ENCODE results near the gene HMCN2.

Gene HMCN2

GRCh38 chr9:130438382-130438981 lies 172.9 kb downstream of the HMCN2 start:
- DNase-seq, result no peak

DNA sequence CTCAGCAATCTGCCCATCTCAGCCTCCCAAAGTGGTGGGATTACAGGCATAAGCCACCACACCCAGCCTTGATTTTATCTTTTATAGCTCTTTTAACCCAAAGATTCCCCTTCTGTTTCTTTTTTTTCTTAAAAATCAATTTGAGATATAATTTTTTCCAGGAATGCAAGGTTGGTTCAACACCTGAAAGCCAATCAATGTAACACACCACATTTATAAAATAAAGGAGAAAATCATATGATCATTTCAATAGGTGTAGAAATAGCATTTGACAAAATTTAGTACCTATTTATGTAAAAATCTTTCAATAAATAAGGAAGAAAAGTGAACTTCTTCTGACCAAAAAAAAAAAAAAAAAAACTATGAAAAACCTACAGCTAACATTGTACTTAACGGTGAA lies 175.5 kb downstream of the HMCN2 start:
- DNase-seq, result no peak

GRCh38 chr9:130442746-130443455 lies 177.3 kb downstream of the HMCN2 start:
- DNase-seq, result no peak

GRCh38 chr9:130443456-130443801 lies 177.9 kb downstream of the HMCN2 start:
- no peak for DNase-seq

DNA sequence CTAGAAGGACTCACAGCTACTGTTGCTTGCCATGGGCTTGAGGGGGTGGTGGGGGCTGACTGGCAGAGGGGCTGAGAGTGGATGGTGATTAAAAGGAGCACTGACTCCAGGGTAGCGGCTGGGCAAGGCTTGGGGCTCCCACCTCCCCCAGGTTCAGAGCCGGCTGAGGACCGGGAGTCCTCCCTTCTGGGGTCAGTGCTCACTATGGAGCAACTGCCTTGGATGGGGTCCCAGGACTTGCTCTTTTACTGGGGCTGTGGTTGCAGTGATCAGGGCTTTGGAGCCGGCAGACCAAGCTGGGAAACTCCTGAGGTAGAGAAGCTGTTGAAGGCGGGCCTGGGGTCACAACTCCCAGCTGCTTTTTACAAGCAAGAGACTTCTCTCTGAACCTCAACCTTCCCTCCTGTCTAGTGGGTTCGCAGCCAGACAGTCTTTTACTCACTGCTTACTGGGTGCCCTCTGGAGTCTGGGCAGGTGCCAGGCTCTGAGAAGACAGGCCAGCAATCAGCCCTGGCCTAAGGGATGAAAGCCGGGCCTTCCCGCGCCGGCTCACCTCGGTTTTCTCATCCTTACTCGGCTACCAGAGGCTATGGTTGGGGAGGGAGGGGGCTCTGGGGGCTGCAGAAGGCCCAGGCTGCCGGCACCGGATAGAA lies 178.4 kb downstream of the HMCN2 start:
- DNase-seq, result no peak

DNA sequence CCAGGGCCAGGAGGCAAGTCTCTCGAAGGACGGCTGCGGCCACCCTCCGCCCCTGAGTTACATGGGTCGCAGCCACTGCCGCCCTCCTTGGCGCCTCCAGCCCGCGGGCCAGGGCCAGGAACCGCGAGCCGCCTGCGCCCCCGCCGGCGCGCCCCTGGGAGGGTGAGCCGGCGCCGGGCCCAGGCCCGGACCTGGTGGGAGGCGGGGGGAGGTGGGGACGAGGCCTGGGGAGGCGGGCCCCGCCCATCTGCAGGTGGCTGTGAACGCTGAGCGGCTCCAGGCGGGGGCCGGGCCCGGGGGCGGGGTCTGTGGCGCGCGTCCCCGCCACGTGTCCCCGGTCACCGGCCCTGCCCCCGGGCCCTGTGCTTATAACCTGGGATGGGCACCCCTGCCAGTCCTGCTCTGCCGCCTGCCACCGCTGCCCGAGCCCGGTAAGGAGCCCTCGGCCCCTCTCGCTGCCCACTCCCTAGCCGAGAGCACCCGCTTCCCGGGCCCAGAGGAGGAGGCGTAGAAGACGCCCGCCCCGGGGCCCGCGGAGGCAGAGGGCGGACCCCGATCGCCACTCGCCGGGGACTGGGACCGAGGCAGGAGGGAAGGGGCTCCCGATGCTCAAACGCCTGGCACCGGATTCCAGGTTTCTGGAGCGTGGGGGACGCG lies 179.1 kb downstream of the HMCN2 start, which contains the start of gene ASS1:
Gene ASS1, plus strand, starts transcription at position 397 of the 657 bp plus-strand sequence. CDS start 7,268 bp downstream, outside the sequence.
- DNase-seq, result peak; percentile 55

GRCh38 chr9:130445268-130445983 lies 179.9 kb downstream of the HMCN2 start:
- no peak for DNase-seq

DNA sequence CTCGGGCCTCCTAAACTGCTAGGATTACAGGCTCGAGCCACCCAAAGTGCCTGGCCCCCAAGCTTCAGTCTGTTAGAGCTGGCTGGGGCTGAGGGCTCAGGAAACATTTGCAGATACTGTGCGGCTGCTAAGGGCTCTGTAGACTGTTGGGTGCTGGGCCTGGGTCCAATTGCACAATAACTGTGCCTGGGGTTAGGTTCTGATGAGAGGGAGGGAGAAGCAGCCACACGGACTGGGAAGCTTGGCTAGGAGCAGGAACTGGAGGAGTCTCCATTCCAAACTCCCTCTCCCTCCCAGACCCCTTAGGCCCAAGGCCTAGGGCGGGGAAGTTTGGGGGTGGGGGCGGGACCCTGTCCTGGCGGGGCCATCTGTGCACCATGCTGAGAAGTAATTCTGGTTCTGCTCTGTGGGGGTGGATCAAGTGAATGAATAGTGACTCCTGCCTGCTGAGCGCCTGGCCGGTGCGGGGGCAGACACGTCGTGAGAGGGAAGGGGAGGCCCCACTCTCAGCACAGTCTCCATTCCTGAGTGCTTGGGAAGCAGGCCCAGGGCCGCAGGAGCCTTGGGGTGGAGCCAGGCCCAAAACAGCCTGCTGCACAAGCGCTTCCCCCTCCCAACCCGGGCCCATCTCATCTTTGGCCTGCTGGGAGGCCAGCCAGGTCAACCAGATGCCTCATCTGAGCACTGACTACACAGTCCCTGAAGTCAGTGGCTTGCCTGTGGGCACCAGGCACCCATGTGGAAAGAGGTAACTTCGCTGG lies 180.7 kb downstream of the HMCN2 start:
- DNase-seq, result no peak

DNA sequence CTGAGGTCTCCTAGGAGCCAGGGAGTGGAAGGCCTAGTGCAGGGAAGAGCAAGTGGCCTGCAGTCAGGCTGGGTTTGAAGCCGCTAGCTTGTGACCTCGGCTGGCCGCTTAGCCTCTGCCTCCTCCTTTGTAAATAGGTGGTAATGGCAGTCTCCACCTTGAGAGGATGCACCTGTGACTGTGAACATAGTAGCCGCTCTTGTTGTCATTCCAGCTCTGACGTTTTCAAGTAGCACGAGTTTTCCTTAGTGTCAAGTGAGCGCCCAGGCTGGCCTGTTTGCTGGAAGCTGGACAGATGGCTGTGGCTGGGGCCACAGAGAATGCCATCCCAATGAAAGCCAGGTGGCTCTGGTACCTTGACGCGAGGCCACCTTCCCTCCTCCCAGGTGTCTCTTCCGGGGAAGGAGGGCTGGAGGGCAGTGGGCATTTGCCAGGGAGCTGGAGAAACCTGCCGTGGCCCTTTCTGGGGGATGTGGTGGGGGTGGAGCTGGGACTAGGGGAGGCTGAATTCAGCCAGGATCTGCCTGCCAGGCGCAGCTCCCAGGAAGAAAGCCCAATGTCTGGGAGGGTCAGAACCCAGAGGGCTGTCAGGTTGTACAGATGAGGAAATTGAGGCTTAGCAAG lies 181.7 kb downstream of the HMCN2 start:
- DNase-seq, result no peak

DNA sequence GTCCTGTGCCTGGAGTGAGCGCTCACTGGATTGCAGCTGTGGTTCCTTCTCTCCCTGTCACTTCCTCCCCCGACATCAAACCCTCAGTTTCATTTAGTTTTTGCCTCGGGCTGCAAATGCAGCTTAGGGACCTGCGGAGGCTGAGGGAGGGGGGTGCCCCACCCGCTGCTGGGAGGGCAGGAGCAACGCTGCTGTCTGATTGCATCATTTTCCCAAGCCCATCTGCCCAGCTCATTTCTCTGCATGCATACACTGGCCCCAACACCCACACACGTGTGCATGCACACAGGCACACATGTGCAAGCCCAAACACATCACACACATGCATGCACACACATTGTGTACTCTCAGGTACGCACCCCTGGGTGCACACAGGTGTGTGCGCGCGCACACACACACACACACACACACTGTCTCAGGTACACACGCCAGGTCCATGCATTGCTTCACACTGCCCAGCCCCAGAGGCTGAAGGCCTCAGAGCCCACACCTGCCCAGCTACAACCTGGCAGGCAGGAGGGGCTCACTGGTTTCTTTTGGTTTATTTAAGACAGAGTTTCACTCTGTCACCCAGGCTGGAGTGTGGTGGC lies 182.6 kb downstream of the HMCN2 start:
- no peak for DNase-seq

GRCh38 chr9:130448771-130449603 lies 183.4 kb downstream of the HMCN2 start:
- DNase-seq, result no peak

DNA sequence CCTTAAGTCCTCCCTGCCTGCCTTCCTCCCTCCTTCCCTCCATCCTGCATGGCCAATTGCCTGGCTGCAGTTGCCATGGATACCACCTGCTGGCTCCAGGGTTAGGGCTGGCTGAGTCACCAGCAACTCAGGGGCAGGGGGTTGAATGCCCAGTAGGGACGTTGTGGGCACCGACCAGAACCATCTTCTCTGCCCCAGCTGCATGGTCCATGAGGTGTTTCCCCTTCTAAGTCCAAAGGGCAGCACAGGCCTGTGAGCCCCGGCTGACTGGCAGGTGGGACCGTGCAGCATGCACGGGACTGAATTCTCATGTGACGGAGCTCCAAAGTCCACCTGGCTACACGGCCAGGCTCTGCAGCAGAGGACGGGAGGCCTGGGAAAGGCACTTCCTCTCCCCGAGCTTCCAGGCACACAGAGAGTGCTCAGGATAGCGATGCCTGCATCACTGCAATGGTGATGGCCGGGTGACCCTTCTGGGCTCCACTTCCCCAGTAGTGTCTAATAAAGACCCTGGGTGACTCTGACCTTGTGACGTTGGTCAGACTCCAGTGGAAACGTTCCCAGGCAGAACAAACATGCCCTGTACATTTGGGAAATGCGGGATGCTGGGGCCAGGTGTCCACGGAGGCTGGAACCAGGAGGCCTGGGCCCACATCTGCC lies 184.9 kb downstream of the HMCN2 start:
- peak; percentile 20 for DNase-seq

GRCh38 chr9:130451004-130451390 lies 185.4 kb downstream of the HMCN2 start:
- no peak for DNase-seq

DNA sequence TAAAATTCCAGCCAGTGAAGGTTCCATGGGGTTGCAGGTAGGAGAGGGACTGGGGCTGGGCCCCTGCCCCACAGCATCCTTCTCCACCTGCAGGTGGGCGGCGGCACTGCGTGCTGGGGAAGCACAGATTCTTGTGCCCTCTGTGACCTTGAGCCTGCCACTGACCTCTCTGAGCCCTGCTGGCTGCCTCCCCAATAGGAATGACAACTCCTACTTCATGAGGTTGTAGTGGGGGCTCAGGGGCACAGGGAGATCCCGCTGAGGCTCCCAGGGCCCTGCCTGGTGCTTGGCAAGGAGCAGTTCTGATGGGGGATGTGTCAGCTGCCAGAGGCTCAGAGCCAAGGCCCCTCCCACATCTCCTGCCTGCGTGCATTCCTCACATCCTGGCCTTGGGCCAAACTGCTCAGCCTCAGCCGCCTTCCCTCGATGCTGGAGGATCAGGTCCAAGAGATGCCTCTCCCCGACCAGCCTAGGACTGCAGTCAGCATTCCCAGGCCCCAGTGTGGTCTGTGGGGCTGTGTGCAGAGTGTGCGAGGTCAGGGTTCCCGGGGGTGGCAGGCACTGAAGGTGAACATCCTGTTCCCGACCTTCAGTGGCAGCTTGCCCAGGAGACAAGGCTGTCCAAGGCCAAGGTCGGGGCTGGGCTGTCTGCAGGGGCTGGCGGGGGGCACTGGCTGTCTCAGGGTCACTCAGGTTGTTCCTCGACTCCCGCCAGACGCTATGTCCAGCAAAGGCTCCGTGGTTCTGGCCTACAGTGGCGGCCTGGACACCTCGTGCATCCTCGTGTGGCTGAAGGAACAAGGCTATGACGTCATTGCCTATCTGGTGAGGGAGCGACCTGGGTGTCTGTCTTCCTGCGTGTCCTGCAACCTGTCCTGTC lies 186.2 kb downstream of the HMCN2 start:
- DNase-seq, result peak; percentile 92

- no peak for DNase-seq
Measured at GRCh38 chr9:130452835-130453234, 187.3 kb downstream of the HMCN2 start.

GRCh38 chr9:130453487-130453886 lies 187.9 kb downstream of the HMCN2 start:
- DNase-seq, result peak; percentile 89

GRCh38 chr9:130454096-130454811 lies 188.7 kb downstream of the HMCN2 start:
- no peak for DNase-seq

DNA sequence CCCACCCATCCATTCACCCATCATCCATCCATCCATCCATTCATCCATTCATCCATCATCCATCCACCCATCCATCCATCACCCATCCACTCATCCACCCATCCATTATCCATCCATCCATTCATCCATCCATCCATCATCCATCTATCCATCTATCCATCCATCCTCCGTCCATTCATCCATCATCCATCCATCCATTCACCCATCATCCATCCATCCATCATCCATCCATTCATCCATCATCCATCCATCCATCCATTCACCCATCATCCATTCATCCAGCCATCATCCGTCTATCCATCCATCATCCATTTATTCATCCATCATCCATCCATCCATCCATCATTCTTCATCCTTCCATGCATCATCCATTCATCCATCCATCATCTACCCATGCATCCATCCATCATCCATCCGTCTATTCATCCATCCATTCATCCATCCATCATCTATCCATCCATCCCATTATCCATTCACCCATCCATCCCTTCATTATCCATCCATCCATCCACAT lies 189.3 kb downstream of the HMCN2 start:
- no peak for DNase-seq

All from DMS79 treated with DMSO at 0.1 percent for 48 hours (cell line).